Left renal pelvis (tissue), 4 donors: ENCODE measurements around the gene ERCC4. TPM values are rescaled to one million over a fixed set of nuclear protein-coding genes. Genes with fewer than 3 reads are reported as not detected.

ENCODE experiments used
- DNase-seq, 4 donors: peaks; one replicate each; pipeline ENCODE4 v3.0.0-alpha.2; 2013; ENCODE audit warnings: low read depth in 4 of 4, low spot score in 3 of 4
- polyA plus RNA-seq, 4 donors: library from polyadenylated mRNA; unstranded; fragments of 120-200 nt; gene quantifications; one replicate each; pipeline ENCODE4 v1.2.1, GENCODE V29; 2013; ENCODE audit not compliant: insufficient read length in 4 of 4

ERCC4 gene
- polyA plus RNA-seq, 4 donors, result 15.3 to 19.4 (median 15.8) TPM

DNA sequence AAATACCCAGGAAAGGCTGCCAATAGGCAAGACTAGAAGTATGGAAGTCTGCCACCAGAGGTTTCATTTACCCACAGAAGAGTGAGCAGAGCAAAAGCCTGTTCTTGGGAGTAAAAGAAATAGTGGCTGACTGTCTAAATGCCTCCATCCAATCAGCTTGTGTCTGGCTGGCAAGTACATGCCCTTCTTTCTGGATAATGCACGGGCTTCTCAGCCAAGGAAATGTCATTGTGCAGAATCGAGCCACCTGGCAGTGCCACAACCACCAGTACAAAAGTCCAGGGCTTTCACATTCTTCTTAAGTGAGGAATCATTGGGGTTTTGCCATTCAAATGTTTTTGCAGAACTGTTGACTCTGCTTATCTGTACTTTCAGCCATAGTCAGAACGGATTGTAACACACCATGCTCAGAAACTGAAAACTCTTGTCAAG, 10.1 kb upstream of the ERCC4 start:
- DNase-seq, result no peak

DNA sequence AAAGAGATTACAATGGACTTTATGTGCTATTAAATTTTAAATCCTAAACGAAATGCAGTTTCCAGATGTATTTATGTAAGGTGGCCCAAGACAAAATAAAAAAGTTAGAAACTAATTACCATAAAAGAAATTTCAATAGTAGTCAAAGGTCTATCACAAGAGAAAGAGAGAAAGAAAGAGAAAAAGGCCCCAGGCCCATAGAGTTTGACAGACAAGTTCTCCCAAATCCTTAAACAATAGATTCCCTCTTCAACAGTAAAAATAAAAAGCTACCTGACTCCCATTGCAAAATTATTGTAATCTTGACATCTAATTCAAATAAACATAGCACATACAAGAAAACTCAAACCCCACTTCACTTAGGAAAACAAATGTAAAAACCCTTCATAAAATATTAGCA, 8.6 kb upstream of the ERCC4 start:
- DNase-seq, result no peak

DNA sequence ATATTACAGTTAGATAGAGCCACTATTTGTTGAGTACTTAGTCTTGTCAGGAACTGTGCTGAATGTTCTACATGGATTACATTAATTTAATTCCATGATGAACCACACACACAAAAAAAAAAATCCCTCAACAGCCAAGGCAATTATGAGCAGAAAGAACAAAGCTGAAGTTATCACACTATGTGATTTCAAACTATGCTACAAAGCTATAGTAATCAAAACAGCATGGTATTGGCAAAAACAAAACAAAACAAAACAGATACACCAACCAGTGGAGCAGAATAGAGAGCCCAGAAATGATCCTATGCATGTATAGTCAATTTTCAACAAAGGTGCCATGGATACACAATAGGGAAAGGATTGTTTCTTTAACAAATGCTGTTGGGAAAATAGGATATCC, 8.1 kb upstream of the ERCC4 start:
- no peak for DNase-seq

DNA sequence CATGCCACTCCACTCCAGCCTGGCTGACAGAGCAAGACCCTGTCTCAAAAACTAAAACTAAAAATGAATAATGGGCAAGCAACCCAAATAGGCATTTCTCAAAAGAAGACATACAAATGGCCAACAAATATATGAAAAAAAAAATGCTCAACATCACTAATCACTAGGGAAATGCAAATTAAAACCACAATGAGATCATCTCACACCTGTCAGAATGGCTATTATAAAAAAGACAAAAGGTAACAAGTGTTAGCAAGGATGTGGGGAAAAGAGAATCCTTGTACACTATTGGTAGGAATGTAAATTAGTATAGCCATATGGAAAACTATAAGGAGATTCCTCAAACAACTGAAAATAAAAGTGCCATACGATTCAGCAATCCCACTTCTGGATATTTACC, 7.1 kb upstream of the ERCC4 start:
- DNase-seq, result no peak

DNA sequence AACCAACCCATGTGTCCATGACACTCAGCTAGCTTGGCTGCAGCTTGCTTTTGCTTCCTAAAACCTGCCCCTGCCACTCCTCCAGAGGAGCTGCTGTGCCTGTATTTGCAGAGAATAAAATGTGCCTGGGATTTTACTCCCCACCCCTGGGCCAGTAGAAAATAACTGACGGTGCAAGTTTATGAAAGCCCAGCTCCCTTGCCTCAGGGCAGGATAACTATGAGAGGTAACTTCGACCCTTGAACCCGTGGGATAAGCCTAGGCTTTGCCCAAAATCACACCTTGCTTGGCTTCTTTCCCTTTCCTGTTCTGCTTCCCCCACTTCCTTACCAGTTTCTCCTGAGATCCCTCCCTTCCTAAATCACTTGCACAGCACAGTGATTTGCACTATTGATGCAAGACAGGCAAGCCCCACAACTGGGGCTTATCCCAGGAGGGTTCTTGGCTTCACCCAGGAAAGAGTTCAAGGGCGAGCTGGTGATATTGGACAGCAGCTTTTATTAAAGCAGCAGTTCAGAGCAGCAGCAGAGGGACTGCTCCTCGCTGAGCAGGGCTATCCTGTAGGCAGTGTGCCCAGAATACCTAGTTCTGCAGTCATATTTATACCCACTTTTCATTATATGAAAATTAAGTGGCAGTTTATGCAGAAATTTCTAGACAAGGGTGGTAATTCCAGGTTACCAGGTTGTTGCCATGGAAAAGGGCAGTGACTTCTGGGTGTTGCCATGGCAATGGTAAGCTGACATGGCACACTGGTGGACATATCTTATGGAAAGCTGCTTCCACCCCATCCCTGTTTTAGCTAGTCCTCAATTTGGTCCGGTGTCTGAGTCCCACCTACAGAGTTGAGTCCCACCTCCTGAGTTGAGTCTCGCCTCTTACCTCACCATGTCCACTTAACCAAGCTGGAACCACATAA, 6.3 kb upstream of the ERCC4 start:
- DNase-seq, result no peak

DNA sequence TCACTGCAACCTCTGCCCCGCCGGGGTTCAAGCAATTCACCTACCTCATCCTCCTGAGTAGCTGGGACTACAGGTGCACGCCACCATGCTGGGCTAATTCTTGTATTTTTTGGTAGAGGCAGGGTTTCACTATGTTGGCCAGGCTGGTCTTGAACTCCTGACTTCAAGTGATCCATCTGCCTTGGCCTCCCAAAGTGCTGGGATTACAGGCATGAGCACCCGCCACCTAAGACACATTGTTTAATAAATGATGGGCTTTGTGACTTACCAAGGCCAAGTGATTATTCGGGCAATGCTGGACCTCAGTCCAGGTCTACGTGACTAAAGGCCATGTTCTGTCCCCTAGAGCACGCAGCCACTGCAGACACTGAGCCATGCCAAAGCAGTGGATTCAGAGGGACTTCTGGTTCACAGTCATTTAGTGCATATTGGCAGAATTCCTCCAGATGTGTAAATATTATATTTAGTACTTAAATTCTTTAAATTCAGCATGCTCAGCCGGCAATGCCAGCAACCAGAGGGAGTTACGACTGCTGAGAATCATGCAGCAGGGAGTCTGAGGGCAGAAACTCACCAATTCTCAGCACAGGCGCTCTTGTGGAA, 4.8 kb upstream of the ERCC4 start:
- no peak for DNase-seq

DNA sequence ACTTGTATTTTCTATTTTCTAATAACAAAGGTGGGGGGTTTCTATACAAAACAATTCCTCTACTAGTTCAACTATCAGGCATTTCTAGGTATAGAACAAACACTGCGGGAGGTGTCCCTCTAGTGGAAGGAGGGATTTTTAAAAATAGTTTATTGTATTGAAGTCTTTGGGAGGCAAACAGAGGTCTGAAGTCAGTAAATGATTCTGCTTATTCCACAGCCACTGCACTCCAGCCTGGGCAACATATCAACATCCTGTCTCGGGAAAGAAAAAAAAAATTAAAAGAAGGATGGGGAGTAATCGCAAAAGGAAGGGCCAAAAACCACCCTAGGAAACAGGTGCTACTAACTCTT, 648 bp upstream of the ERCC4 start:
- peak in 1 of 4 donors; percentile 15 for DNase-seq

DNA sequence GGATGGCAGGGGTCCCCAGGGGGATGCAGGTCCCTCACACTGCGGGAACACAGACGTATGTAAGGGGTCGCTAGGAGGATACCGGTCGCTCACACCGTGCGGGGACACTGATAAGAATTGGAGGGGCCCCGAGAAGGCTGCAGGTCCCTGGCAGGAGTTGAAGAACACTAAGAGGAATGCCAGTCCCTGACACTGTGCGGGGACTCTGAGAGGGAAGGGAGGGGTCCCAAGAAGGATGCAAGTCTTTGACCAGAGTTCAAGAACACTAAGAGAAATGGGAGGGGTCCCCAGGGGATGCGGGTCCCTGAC, 510 bp downstream of the ERCC4 start:
- no peak for DNase-seq

DNA sequence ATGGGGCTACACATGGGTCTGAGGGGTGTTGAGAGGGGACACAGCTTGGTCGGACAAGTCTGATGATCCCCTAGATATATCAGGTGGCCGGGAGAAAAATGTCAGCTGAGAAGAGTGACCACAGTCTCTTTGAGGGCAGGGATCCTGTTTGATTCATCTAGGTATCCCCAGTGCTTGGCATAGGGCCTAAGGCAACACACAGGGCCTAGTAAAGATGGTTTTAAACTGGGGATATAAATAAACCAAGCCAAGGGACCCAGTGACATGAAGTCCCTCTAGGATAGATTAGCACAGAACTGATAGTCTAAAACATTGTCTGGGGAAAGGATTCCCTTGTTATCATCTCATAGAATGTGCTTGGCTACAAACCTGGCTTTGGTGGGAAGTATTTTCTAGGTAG, 1.4 kb downstream of the ERCC4 start:
- DNase-seq, result no peak

DNA sequence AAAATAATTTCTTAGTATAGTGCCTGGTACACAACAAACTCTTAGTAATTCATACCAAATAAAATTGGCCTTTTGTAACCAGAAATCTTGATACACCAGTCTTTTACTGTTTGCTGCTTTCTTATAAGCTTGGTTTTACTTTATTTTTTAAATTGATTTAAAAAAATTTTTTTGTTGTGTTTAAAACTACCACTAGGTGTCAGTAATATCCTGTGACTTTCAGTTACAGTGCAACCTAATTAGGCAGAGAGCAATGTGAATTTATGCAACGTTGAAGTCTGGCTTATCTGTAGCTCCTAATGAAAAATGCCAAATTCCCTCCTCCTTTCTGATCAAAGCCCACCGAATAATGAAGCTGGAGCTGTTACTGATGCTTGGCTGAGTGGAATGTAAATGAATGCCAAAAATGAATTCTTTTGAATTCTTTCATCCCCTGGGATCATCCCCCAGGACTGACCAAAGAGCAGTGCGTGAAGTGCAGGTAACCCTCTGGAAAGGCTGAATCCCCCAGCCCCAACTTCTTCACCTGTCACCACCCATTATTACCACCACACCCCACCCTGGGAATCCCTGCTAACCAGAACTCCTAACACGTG, 3.8 kb downstream of the ERCC4 start:
- peak in 2 of 4 donors; percentile 31 to 32 for DNase-seq

DNA sequence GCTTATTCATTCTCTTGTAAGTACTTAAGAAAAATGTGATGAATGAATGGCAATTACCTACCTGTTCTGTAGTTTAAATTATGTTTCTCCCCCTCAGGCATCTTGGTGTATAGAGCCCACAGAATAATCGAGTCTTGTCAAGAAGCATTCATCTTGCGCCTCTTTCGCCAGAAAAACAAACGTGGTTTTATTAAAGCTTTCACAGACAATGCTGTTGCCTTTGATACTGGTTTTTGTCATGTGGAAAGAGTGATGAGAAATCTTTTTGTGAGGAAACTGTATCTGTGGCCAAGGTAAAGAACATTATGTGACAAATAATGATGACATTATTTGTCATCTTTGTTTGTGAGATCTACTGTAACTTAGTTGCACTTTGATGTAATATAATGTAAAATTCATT, 6.5 kb downstream of the ERCC4 start:
- DNase-seq, result no peak

DNA sequence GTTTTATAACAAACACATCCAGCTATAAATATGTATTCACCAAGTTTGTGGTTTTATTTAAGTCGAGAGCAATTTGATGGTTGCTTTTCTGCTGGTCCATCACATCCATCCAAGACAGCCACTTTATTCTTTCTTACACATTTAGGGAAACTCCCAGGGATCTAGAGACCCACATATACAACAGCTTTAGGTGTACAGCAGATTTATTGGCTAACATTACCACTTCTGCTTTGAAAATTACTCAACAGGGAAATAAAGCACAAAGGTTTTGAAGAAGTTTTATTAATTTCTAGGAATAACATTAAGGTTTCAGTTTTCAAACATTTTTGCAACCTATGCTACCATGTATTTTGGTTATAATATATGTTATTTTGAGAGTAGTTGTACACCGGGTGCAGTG, 6.9 kb downstream of the ERCC4 start:
- no peak for DNase-seq

DNA sequence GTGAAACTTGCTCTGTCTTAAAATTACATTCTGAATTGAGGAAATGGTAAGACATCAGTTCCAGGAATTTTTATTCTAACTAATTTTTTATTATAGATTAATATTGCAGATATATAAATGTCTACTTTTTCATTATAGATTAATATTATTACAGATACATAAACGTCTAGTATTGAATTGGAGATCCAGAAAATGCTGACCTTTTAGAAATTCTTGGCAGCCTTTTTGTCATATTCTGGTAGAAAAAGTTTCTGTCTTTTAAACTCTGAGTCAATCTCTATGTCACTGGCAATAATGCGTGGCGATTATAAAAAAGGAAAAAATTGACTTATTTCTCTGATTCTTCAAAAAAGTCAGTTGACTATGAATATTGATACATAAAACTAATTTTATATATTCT, 8.7 kb downstream of the ERCC4 start:
- DNase-seq, result no peak

DNA sequence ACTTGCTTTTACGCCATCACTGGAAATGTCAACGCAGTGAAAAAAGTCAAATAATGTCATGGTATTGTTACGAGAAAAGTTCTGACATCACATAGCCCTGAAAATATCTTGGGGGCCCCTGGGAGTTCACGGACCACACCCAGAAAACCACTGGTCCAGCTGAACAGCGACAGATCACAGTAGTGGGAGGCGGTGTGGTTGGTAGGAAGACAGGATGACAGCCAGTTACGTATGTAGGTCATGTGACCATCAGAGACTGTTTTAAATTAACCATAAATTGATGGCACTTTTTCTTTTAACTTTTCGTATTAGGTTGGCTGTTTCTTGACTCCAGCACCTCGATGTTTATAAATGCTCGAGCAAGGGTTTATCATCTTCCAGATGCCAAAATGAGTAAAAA, 11.9 kb downstream of the ERCC4 start:
- DNase-seq, result no peak

DNA sequence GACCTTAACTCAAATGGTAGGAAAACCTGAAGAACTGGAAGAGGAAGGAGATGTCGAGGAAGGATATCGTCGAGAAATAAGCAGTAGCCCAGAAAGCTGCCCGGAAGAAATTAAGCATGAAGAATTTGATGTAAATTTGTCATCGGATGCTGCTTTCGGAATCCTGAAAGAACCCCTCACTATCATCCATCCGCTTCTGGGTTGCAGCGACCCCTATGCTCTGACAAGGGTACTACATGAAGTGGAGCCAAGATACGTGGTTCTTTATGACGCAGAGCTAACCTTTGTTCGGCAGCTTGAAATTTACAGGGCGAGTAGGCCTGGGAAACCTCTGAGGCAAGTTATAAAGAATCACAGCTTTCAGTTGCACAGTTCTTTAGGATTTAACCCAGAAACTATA, 15.5 kb downstream of the ERCC4 start:
- no peak for DNase-seq

DNA sequence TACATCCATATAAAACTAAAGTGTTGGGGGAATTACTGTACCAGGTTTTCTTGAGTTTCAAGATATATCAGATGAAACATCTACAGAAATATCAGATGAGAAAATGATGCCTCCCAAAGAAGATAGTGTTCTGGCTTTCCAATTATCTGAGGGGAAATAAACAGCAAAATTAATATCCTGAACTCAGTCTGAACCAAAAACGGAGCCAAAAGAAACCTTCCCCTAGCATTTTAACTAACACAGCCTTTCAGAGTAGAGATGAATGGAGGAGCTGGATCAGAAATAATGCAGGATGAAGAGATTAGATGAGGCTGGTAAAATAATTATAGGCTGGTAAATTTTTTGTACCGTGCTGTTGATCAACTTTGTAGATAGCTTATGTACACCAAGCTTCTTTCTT, 16.2 kb downstream of the ERCC4 start:
- no peak for DNase-seq

DNA sequence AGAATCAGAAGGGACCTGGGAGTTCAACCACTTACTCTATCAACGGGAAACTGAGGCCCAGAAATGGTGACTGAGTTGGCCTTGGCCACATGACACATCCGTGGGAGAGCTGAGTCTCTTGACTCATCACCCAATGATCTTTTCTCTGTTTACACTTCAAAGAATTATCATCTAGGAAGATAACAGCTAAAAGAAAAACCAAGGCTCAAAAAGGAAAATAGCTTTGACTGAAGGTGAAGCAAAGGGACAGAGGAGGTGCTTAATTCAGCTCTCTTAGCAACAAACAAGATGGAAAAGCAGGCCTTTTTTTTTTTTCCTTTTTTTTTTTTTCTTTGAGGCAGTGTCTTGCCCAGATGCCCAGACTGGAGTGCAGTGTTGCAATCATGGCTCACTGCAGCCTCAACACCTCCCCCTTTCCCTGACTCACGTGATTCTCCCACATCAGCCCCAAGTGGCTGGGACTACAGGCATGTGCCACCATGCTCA, 16.7 kb downstream of the ERCC4 start:
- DNase-seq, result no peak

DNA sequence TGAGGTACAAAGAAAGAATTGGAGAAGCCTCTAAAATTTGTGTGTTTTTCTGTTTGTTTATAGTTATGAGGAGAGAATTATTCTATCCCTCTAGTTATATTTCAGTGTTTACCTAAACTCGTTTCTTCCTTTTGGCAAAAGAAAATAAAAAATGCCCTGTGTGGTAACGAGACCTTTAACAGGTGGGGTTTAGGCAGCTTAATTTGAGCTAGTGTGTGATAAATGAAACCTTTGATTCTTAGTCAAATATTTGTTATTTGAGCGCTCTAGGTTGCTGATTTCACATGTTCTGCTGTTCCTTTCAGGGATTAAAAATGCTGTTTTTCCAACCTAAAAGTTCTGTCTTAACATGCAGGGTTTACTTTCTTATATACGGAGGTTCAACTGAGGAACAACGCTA, 17.5 kb downstream of the ERCC4 start:
- DNase-seq, result no peak

DNA sequence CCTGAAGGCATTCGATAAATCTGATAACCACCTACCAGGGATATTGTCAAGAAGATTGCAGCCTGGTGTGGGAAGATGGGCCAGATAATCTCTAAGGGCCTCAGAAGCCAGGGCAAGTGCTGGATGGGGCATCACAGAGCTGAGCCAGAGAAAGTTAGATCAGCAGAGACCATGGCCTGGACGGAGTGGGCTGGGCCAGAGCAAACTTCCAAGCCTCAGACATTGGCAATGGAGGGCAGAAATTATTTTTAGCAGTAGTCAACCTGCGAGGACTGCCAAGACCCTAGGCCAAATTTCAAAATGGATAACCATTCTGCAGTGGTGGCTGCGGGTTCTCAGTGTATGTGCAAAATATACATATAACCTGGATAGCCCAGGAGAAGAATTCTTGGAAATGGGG, 18.5 kb downstream of the ERCC4 start:
- DNase-seq, result no peak

DNA sequence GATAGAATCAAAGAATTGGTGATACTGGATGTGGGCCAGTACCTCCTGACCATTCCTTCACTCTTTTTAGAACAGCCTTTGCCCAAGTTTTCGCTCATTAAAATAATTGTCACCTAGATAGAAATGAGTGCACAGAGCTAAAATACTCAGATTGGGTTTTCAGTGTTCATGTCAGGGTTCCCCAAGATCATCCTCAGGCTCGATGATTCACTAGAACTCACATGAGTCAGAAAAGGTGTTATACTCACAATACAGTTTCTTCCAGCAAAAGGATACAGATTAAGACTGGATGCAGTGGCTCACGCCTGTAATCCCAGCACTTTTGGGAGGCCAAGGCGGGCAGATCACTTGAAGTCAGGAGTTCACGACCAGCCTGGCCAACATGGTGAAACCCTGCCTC, 19.9 kb downstream of the ERCC4 start:
- DNase-seq, result no peak

DNA sequence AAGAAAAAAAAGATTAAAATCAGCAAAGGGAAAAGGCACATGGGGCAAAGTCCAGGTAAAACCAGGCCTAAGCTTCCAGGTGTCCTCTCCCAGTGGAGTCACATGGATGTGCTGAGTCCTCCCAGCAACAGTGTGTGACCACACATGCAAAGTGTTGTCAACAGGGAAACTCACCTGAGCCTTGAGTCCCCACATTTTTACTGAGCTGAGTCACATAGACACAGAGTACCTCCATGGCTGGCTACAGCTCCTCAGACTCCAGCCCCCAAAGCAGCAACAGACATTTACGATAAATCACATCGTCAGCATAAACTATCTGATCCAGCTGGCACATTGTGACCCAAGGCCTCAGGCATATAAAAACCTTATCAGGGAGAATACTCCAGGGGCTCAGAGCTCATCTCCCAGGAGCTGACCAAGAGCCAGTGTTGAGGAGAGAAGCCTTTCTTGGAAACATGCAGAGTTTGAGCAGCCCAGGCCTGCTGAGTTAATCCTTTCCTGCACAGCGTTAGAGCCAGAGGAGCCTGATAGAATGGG, 20.5 kb downstream of the ERCC4 start:
- DNase-seq, result no peak

DNA sequence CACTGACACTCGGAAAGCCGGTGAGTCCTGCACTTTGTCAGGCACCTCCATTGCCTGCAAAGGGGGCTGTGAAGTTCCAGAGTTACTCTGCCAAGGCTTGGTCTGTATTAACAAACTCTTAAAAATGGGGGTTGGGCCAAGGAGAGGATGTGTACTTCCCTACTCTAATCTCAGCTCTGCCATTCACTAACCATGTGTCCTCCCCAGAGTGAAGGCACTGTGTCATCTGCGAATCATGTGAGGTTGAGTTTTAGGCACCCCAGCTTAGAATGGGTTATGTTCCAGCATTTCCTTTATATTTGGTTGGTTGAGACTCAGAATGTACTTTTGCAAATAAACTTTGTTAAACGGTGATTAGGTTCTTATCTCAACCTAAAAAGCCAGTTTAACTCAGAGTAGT, 24.9 kb downstream of the ERCC4 start:
- no peak for DNase-seq
